Measurements from ENCODE around the gene AREL1. TPM values are rescaled to one million over a fixed set of nuclear protein-coding genes. Genes with fewer than 3 reads are reported as not detected.

AREL1 gene
- total RNA-seq, 4 donors from 2014 or later, result 45.6 to 61.1 (median 50.4) TPM

- no peak for DNase-seq
- H3K27me3 ChIP-seq, result no peaks in the 10 kb centered on the region
- intact Hi-C loops (cut with DNase I), result loop anchor here (5.0 to 10.0 kb wide), 3 partner anchors 90 to 253 kb away; no protein-coding TSS in a partner anchor
- H3K36me3 ChIP-seq, result no peaks in the 10 kb centered on the region
- H3K9me3 ChIP-seq, result no peaks in the 10 kb centered on the region
- TF ChIP-seq CTCF (IDR thresholded peaks at IDR 0.05), result no peak
- no peak for TF ChIP-seq POLR2A (IDR thresholded peaks at IDR 0.05)
- WGBS, 2 donors, result 84 to 88% methylated on average over 8 of the region's 8 CpGs
- peaks cover 14 to 54% of the 10 kb centered on the region in 2 donors for H3K4me1 ChIP-seq
- no peak overlapping the region for H3K4me3 ChIP-seq (replicated peaks in 1 of 3)
- H3K27ac ChIP-seq, result no peak overlapping the region
Observed at GRCh38 chr14:74614508-74615495, 98.1 kb downstream of the AREL1 start.

- DNase-seq, result no peak
- peaks cover 22 to 51% of the 10 kb centered on the region in 2 donors for H3K4me1 ChIP-seq
- intact Hi-C loops (cut with DNase I), result loop anchor here (2.0 to 10.0 kb wide), 3 partner anchors 91 to 191 kb away; no protein-coding TSS in a partner anchor
- H3K27ac ChIP-seq, result peak overlapping the region in 2 of 3 donors; percentile 18 to 25
- no peak overlapping the region for H3K4me3 ChIP-seq (replicated peaks in 1 of 3)
- no peaks in the 10 kb centered on the region for H3K36me3 ChIP-seq
- TF ChIP-seq CTCF (IDR thresholded peaks at IDR 0.05) (no peak), POLR2A (IDR thresholded peaks at IDR 0.05) (no peak)
- WGBS, 2 donors, result 79 to 81% methylated on average over 16 of the region's 16 CpGs
- no peaks in the 10 kb centered on the region for H3K9me3 ChIP-seq
- H3K27me3 ChIP-seq, result no peaks in the 10 kb centered on the region
Observed at GRCh38 chr14:74613211-74613914, 99.5 kb downstream of the AREL1 start.

DNA sequence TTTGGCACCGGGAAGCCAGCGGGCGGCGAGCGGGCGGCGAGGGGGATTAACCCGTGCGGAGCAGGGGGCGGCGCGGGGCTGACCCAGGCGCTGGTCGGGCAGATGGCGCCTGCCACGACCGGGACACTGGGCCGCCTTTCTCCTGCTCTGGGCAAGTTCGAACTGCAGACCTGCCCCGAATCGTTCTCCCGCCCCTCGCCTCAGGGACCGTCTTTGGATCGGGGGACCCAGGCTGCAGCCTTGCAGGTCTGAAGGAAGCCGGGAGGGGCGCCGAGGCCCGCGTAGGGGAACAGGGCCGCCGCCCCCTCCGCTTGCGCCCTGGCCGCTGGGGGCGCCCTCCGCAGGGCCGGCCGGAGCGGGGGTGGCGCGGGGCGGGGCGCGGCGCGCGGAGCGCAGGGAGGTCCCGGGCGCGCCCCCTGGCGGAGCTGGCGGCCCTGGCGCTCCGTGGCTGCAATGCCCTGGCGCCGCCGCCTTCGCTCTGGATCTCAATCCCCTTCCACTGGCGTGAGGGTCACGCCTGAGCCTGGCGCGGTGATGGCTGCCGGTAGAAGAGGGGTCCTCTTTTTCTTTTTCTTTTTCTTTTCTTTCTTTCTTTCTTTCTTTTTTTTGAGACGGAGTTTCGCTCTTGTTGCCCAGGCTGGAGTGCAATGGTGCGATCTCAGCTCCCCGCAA, 100.4 kb downstream of the AREL1 start:
- H3K4me1 ChIP-seq, result peaks cover 22 to 49% of the 10 kb centered on the region in 2 donors
- 12 to 15% methylated on average over 18 to 27 of the region's 69 CpGs for WGBS, 2 donors
- H3K27ac ChIP-seq, result peak overlapping the region; percentile 54 to 80 (median 67)
- no peaks in the 10 kb centered on the region for H3K9me3 ChIP-seq
- H3K4me3 ChIP-seq (replicated peaks in 1 of 3), result peak overlapping the region; percentile 49 to 85 (median 53)
- DNase-seq, result peak; percentile 86 to 89
- intact Hi-C loops (cut with DNase I), result loop anchor here (2.0 to 10.0 kb wide), 3 partner anchors 92 to 192 kb away; no protein-coding TSS in a partner anchor
- TF ChIP-seq POLR2A (IDR thresholded peaks at IDR 0.05) (peak in 1 of 2 donors; percentile 54), CTCF (IDR thresholded peaks at IDR 0.05) (peak; percentile 16 to 99 (median 70))
- no peaks in the 10 kb centered on the region for H3K36me3 ChIP-seq
- H3K27me3 ChIP-seq, result no peaks in the 10 kb centered on the region

DNA sequence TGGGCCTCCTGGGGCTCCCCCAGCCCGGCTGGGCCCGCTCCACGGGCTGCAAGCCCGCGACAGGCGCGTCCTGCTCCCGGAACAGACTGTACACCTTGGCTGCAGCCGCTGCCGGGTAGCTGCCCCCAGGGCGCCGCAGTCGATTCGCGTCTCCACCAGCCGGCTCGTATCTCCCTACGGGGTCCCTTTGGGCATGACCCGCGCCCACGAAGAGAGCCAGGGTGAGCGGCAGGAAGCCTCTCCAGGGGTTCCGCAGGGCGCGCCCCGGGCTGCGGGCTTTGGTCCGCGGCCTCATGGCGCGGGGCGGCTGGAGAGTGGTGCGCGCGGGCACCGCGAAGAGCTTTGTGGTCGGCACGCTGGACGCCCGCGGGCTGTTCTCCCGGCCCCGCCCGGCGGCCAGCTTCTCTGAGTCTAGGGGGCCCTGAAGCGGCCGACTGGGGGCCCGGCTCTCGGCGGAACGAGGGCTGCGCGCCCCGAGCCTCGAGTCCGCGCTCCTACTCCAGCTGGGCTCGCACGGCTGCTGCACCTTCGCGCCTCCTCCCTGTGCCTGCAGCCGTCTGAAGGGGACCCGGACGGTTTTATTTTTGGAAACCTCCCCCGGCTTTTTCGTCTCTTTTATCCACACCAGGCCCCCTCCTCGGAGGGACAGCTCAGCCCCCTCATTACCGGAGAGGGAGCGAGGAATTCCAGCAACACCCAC, 101.1 kb downstream of the AREL1 start, which contains the start of gene LTBP2:
Gene LTBP2, minus strand, starts transcription at position 588 of the 700 bp plus-strand sequence. Its CDS starts 293 bp downstream, at position 295.
- Histone ChIP-seq H3K9me3 (no peaks in the 10 kb centered on the region), H3K4me1 (peaks cover 22 to 46% of the 10 kb centered on the region in 2 donors), H3K36me3 (no peaks in the 10 kb centered on the region), H3K4me3 (replicated peaks in 1 of 3) (peak within 1 kb of the TSS; percentile 49 to 85 (median 53)), H3K27me3 (no peaks in the 10 kb centered on the region), H3K27ac (peak within 1 kb of the TSS; percentile 54 to 80 (median 67))
- TF ChIP-seq POLR2A (IDR thresholded peaks at IDR 0.05) (peak in 1 of 2 donors; percentile 47), CTCF (IDR thresholded peaks at IDR 0.05) (no peak)
- WGBS, 2 donors, result 0% methylated on average over 11 to 14 of the region's 70 CpGs
- peak in 1 of 2 donors; percentile 79 for DNase-seq
- intact Hi-C loops (cut with DNase I), result loop anchor here (2.0 to 10.0 kb wide), 3 partner anchors 93 to 193 kb away; no protein-coding TSS in a partner anchor
